Posterior vena cava (tissue), 2 donors: ENCODE results near the gene MAGED2. TPM values are rescaled to one million over a fixed set of nuclear protein-coding genes. Genes with fewer than 3 reads are reported as not detected.
"Not testable (repeated sequence)": the region's sequence is repeated elsewhere in the genome, so short reads cannot be mapped to it uniquely, and the experiment has no call there.

ENCODE experiments used
- DNase-seq: peaks from one replicate; pipeline ENCODE4 v3.0.0-alpha.2; 2020; ENCODE audit warnings: low spot score
- intact Hi-C, 2 donors: fragments of 100-400 bp; cut with DNase I; formaldehyde crosslinking; loops; one replicate each; pipeline versions ENCODE4 v1.14.1 to v1.14.2; 2022 to 2023
- total RNA-seq, 2 donors: library from RNA; stranded (reverse); fragmentation: NEBNext Ultra II Directional; extraction: Animal tissue kit (Norgen Biotek cat#: 25700); gene quantifications; one replicate each; pipeline ENCODE4 v1.2.1, GENCODE V29; 2021
- donor health status: DM: yes; HTN: yes; CAD: no.
- donor health status: DM: yes; HTN: yes; CAD: no.

The MAGED2 gene
- total RNA-seq, 2 donors from 2014 or later: 137 to 140 TPM

- intact Hi-C loops: no loop called here
- no peak for DNase-seq
Measured at GRCh38 chrX:54811301-54811885, 3.8 kb downstream of the MAGED2 start.

- DNase-seq: no peak
- intact Hi-C loops: no loop called here
Measured at GRCh38 chrX:54812306-54812705, 4.8 kb downstream of the MAGED2 start.

GRCh38 chrX:54817220-54817820 lies 9.8 kb downstream of the MAGED2 start:
- no peak for DNase-seq
- intact Hi-C loops: no loop called here

GRCh38 chrX:54818221-54818620 lies 10.7 kb downstream of the MAGED2 start:
- DNase-seq: no peak
- intact Hi-C loops: no loop called here

GRCh38 chrX:54819201-54819600 lies 11.7 kb downstream of the MAGED2 start:
- intact Hi-C loops: no loop called here
- no peak for DNase-seq

GRCh38 chrX:54820737-54821136 lies 13.2 kb downstream of the MAGED2 start:
- DNase-seq: no peak
- intact Hi-C loops: no loop called here

GRCh38 chrX:54821310-54821709 lies 13.8 kb downstream of the MAGED2 start:
- no peak for DNase-seq
- intact Hi-C loops: no loop called here

GRCh38 chrX:54824195-54824594 lies 16.6 kb downstream of the MAGED2 start:
- no peak for DNase-seq
- intact Hi-C loops: no loop called here

GRCh38 chrX:54824722-54825121 lies 17.2 kb downstream of the MAGED2 start:
- no peak for DNase-seq
- intact Hi-C loops: no loop called here

- intact Hi-C loops: no loop called here
- DNase-seq: no peak
Measured at GRCh38 chrX:54825716-54826438, 18.3 kb downstream of the MAGED2 start.

- no peak for DNase-seq
- intact Hi-C loops: no loop called here
Measured at GRCh38 chrX:54826598-54826997, 19.1 kb downstream of the MAGED2 start.

GRCh38 chrX:54838583-54838982 lies 31.0 kb downstream of the MAGED2 start:
- intact Hi-C loops: no loop called here
- DNase-seq: no peak

- intact Hi-C loops, DNase-seq: not testable (repeated sequence)
Measured at GRCh38 chrX:54841184-54841874, 33.8 kb downstream of the MAGED2 start.

- no peak for DNase-seq
- intact Hi-C loops: no loop called here
Measured at GRCh38 chrX:54842607-54843006, 35.1 kb downstream of the MAGED2 start.

GRCh38 chrX:54843050-54843449 lies 35.5 kb downstream of the MAGED2 start:
- DNase-seq: no peak
- intact Hi-C loops: no loop called here

GRCh38 chrX:54847700-54848099 lies 40.2 kb downstream of the MAGED2 start:
- DNase-seq, intact Hi-C loops: not testable (repeated sequence)

GRCh38 chrX:54865208-54865607 lies 57.7 kb downstream of the MAGED2 start:
- intact Hi-C loops: no loop called here
- DNase-seq: no peak
